BJ (cell line): Measurements from ENCODE around the gene LEFTY1. TPM values are rescaled to one million over a fixed set of nuclear protein-coding genes. Genes with fewer than 3 reads are reported as not detected.

Experiments
- CTCF ChIA-PET: fragments of 350-600 bp; formaldehyde crosslinking; extraction: SDS; loops from one replicate; lab custom pipeline; 2021; ENCODE audit warnings: antibody characterized with exemption, inconsistent platforms; lab: Yijun Ruan, JAX
- POLR2A ChIA-PET: fragments of 300-600 bp; sonication (Branson Sonifier 250); formaldehyde crosslinking; extraction: SDS; loops from one replicate; lab custom pipeline; 2021; ENCODE audit warnings: antibody characterized with exemption; lab: Charles Lee
- DNase-seq: peaks from one replicate; pipeline ENCODE4 v3.0.0-alpha.2; 2011; ENCODE audit warnings: low read depth
- H3K27me3 ChIP-seq: 2 replicates; pipeline ENCODE4 v1.6.0; 2011; ENCODE audit warnings: low read length; ENCODE audit not compliant: control insufficient read depth, insufficient read depth
- H3K36me3 ChIP-seq: 2 replicates; pipeline ENCODE4 v1.5.1; 2011; ENCODE audit warnings: low read length; ENCODE audit not compliant: control insufficient read depth, insufficient read depth
- H3K4me3 ChIP-seq: 2 replicates; pipeline ENCODE4 v1.5.1; 2011; ENCODE audit warnings: low read depth, mild to moderate bottlenecking, control low read depth, low read length
- CTCF ChIP-seq: IDR thresholded peaks from 2 replicates; pipeline ENCODE4 v1.5.1; 2011; ENCODE audit warnings: low read depth, mild to moderate bottlenecking, control low read depth, inconsistent platforms, low read length, moderate library complexity; ENCODE audit not compliant: insufficient read depth
- polyA plus RNA-seq: library from polyadenylated mRNA; depleted of rRNA; stranded (reverse); fragments of >200 nt; gene quantifications from 2 replicates; pipeline ENCODE4 v1.2.3, GENCODE V29; 2011

The LEFTY1 gene
- polyA plus RNA-seq, 1 experiment = 0.10 TPM

- no peaks in the 10 kb centered on the region for H3K36me3 ChIP-seq
- POLR2A ChIA-PET = no interaction called here
- no peak for DNase-seq
- no peaks in the 10 kb centered on the region for H3K27me3 ChIP-seq
- no peak overlapping the region for H3K4me3 ChIP-seq
- CTCF ChIA-PET = interaction anchor here (1.0 to 1.4 kb wide), 2 partner anchors 135 to 433 kb away, joined by 5 read pairs; no protein-coding TSS in a partner anchor
- TF ChIP-seq CTCF = no peak
Observed at GRCh38 chr1:225908013-225908640, 19.2 kb upstream of the LEFTY1 start.

GRCh38 chr1:225907341-225907740 is 18.4 kb upstream of the LEFTY1 start:
- POLR2A ChIA-PET = no interaction called here
- no peak for TF ChIP-seq CTCF
- DNase-seq = no peak
- Histone ChIP-seq H3K36me3 (no peaks in the 10 kb centered on the region), H3K4me3 (no peak overlapping the region), H3K27me3 (no peaks in the 10 kb centered on the region)
- CTCF ChIA-PET = interaction anchor here (1.4 kb wide), 1 partner anchor 433 kb away, joined by 5 read pairs; no protein-coding TSS in a partner anchor

- Histone ChIP-seq H3K4me3 (no peak overlapping the region), H3K27me3 (no peaks in the 10 kb centered on the region), H3K36me3 (no peaks in the 10 kb centered on the region)
- ChIA-PET POLR2A (no interaction called here), CTCF (interaction anchor here (0.9 to 1.4 kb wide), 2 partner anchors 9 to 432 kb away, joined by 3 to 5 read pairs; no protein-coding TSS in a partner anchor)
- no peak for DNase-seq
- TF ChIP-seq CTCF = no peak
Observed at GRCh38 chr1:225906467-225906866, 17.5 kb upstream of the LEFTY1 start.

- CTCF ChIA-PET = interaction anchor here (0.6 kb wide), 1 partner anchor 81 kb away, joined by 5 read pairs; no protein-coding TSS in a partner anchor
- POLR2A ChIA-PET = no interaction called here
- Histone ChIP-seq H3K4me3 (no peak overlapping the region), H3K36me3 (no peaks in the 10 kb centered on the region), H3K27me3 (no peaks in the 10 kb centered on the region)
- TF ChIP-seq CTCF = no peak
- no peak for DNase-seq
Observed at GRCh38 chr1:225903623-225904022, 14.7 kb upstream of the LEFTY1 start.

- ChIA-PET POLR2A (no interaction called here), CTCF (interaction anchor here (1.2 kb wide), 1 partner anchor 13 kb away, joined by 4 read pairs; no protein-coding TSS in a partner anchor)
- TF ChIP-seq CTCF = no peak
- H3K27me3 ChIP-seq = no peaks in the 10 kb centered on the region
- no peak overlapping the region for H3K4me3 ChIP-seq
- no peaks in the 10 kb centered on the region for H3K36me3 ChIP-seq
- DNase-seq = no peak
Observed at GRCh38 chr1:225899044-225899925, 10.3 kb upstream of the LEFTY1 start.
